NCI-H345 (cell line): ENCODE data around the gene UTS2R.
A peak's percentile ranks its signal among the peaks of the same experiment; 100 is the strongest.
"Not testable (repeated sequence)": the region's sequence is repeated elsewhere in the genome, so short reads cannot be mapped to it uniquely, and the experiment has no call there.

ENCODE experiments used
- DNase-seq: peaks from one replicate; lab custom pipeline; 2025; lab: John Stamatoyannopoulos, UW

Gene UTS2R

GRCh38 chr17:82408938-82409318 is 37.4 kb downstream of the UTS2R start:
- no peak for DNase-seq

- no peak for DNase-seq
These were observed 38.6 kb downstream of the UTS2R start for GRCh38 chr17:82410014-82410716.

GRCh38 chr17:82411396-82412053 is 40.0 kb downstream of the UTS2R start:
- DNase-seq: no peak

GRCh38 chr17:82412081-82412480 is 40.5 kb downstream of the UTS2R start:
- DNase-seq: not testable (repeated sequence)

GRCh38 chr17:82412535-82413520 is 41.3 kb downstream of the UTS2R start:
- DNase-seq: peak; percentile 66

- peak; percentile 47 for DNase-seq
These were observed 43.1 kb downstream of the UTS2R start for GRCh38 chr17:82414548-82415281.

- DNase-seq: no peak
These were observed 43.8 kb downstream of the UTS2R start for GRCh38 chr17:82415336-82415735.

- no peak for DNase-seq
These were observed 44.2 kb downstream of the UTS2R start for GRCh38 chr17:82415786-82416185.

GRCh38 chr17:82416264-82416663 is 44.7 kb downstream of the UTS2R start:
- no peak for DNase-seq

GRCh38 chr17:82416771-82417170 is 45.2 kb downstream of the UTS2R start:
- no peak for DNase-seq

GRCh38 chr17:82418001-82418986 is 46.7 kb downstream of the UTS2R start, which contains the start of the genes HEXD and OGFOD3:
TSS of gene HEXD (plus strand) at chr17:82418347. CDS start at chr17:82419800, 1,453 bp downstream.
TSS of gene OGFOD3 (minus strand) at chr17:82418586. CDS start at chr17:82418485, 101 bp downstream.
- DNase-seq: peak; percentile 95

GRCh38 chr17:82419540-82419939 is 48.0 kb downstream of the UTS2R start:
- DNase-seq: no peak

GRCh38 chr17:82424001-82424862 is 52.7 kb downstream of the UTS2R start:
- peak; percentile 17 for DNase-seq

GRCh38 chr17:82424863-82425159 is 53.2 kb downstream of the UTS2R start:
- DNase-seq: no peak
